SK-N-SH (cell line): ENCODE data around the gene TOR2A.

Experiments used
- CTCF ChIP-seq: fragments of 200-600 bp; sonication (generic); IDR thresholded peaks from 2 replicates; pipeline ENCODE4 v1.6.1; 2017; ENCODE audit warnings: antibody characterized with exemption, mild to moderate bottlenecking, moderate library complexity
- SIN3A ChIP-seq: IDR thresholded peaks from 2 replicates; pipeline ENCODE4 v1.6.1; 2012; ENCODE audit warnings: low read depth, mild to moderate bottlenecking, low read length, moderate library complexity, borderline replicate concordance
- TEAD4 ChIP-seq: IDR thresholded peaks from 2 replicates; pipeline ENCODE4 v1.4.0; 2012; ENCODE audit warnings: mild to moderate bottlenecking, borderline replicate concordance; ENCODE audit not compliant: insufficient read depth
- ZBTB33 ChIP-seq: IDR thresholded peaks from 2 replicates; pipeline ENCODE4 v1.4.0; 2012; ENCODE audit warnings: low read depth, borderline replicate concordance

GRCh38 chr9:127723444-127723843, 11.7 kb downstream of the TOR2A start:
- TF ChIP-seq CTCF: no peak
- no peak for TF ChIP-seq ZBTB33
- no peak for TF ChIP-seq TEAD4
- TF ChIP-seq SIN3A: no peak
